ENCODE results near the gene PDCD5.
A peak's percentile ranks its signal among the peaks of the same experiment; 100 is the strongest.

PDCD5 gene

GRCh38 chr19:32599258-32599657, 18.3 kb downstream of the PDCD5 start:
- DNase-seq (ENCODE audit: low read depth, low spot score), result no peak
- no peak for TF ChIP-seq CTCF (IDR thresholded peaks at IDR 0.05; ENCODE audit: low read depth, low read length)
- in situ Hi-C loops (cut with HindIII; ENCODE audit: low sequenced_read_pairs), result no loop called here
- no peak overlapping the region for H3K4me3 ChIP-seq (ENCODE audit: low read depth, low read length)

- peak; percentile 71 for DNase-seq (ENCODE audit: low read depth, low spot score)
- peak; percentile 76 for TF ChIP-seq CTCF (IDR thresholded peaks at IDR 0.05; ENCODE audit: low read depth, low read length)
- in situ Hi-C loops (cut with HindIII; ENCODE audit: low sequenced_read_pairs), result no loop called here
- H3K4me3 ChIP-seq (ENCODE audit: low read depth, low read length), result no peak overlapping the region
These were observed 18.8 kb downstream of the PDCD5 start for GRCh38 chr19:32599736-32600157.

GRCh38 chr19:32603961-32604360, 23.0 kb downstream of the PDCD5 start:
- in situ Hi-C loops (cut with HindIII; ENCODE audit: low sequenced_read_pairs), result no loop called here
- no peak for DNase-seq (ENCODE audit: low read depth, low spot score)
- H3K4me3 ChIP-seq (ENCODE audit: low read depth, low read length), result no peak overlapping the region
- TF ChIP-seq CTCF (IDR thresholded peaks at IDR 0.05; ENCODE audit: low read depth, low read length), result no peak

GRCh38 chr19:32605544-32605943, 24.6 kb downstream of the PDCD5 start:
- TF ChIP-seq CTCF (IDR thresholded peaks at IDR 0.05; ENCODE audit: low read depth, low read length), result no peak
- in situ Hi-C loops (cut with HindIII; ENCODE audit: low sequenced_read_pairs), result no loop called here
- H3K4me3 ChIP-seq (ENCODE audit: low read depth, low read length), result no peak overlapping the region
- no peak for DNase-seq (ENCODE audit: low read depth, low spot score)

- no peak for TF ChIP-seq CTCF (IDR thresholded peaks at IDR 0.05; ENCODE audit: low read depth, low read length)
- in situ Hi-C loops (cut with HindIII; ENCODE audit: low sequenced_read_pairs), result no loop called here
- no peak for DNase-seq (ENCODE audit: low read depth, low spot score)
- H3K4me3 ChIP-seq (ENCODE audit: low read depth, low read length), result no peak overlapping the region
These were observed 25.3 kb downstream of the PDCD5 start for GRCh38 chr19:32606289-32606688.

GRCh38 chr19:32607479-32607878, 26.5 kb downstream of the PDCD5 start:
- in situ Hi-C loops (cut with HindIII; ENCODE audit: low sequenced_read_pairs), result no loop called here
- TF ChIP-seq CTCF (IDR thresholded peaks at IDR 0.05; ENCODE audit: low read depth, low read length), result no peak
- H3K4me3 ChIP-seq (ENCODE audit: low read depth, low read length), result no peak overlapping the region
- no peak for DNase-seq (ENCODE audit: low read depth, low spot score)

GRCh38 chr19:32611161-32611560, 30.2 kb downstream of the PDCD5 start:
- no peak for TF ChIP-seq CTCF (IDR thresholded peaks at IDR 0.05; ENCODE audit: low read depth, low read length)
- in situ Hi-C loops (cut with HindIII; ENCODE audit: low sequenced_read_pairs), result no loop called here
- H3K4me3 ChIP-seq (ENCODE audit: low read depth, low read length), result no peak overlapping the region
- peak; percentile 87 for DNase-seq (ENCODE audit: low read depth, low spot score)
